SK-N-SH (cell line): Measurements from ENCODE around the gene MLLT10. TPM values are rescaled to one million over a fixed set of nuclear protein-coding genes. Genes with fewer than 3 reads are reported as not detected.

Experiments used
- CTCF ChIA-PET: fragments of 300-600, 350-600 bp; formaldehyde crosslinking; extraction: SDS; loops from one replicate; lab custom pipeline; 2021; lab: Yijun Ruan, JAX
- POLR2A ChIA-PET: fragments of 350-600 bp; sonication (Branson Sonifier 250); formaldehyde crosslinking; extraction: SDS; loops from one replicate; lab custom pipeline; 2020; ENCODE audit warnings: antibody characterized with exemption, inconsistent platforms; lab: Yijun Ruan, JAX
- DNase-seq: peaks from one replicate; pipeline ENCODE4 v3.0.0; 2012
- H2AFZ ChIP-seq: fragments of 200-600 bp; sonication (generic); 2 replicates; pipeline ENCODE4 v1.8.1; 2016; ENCODE audit warnings: antibody characterized with exemption, mild to moderate bottlenecking, low read depth
- H3F3A ChIP-seq: fragments of 200-600 bp; sonication (generic); replicated peaks from 2 replicates; pipeline ENCODE3; 2016; ENCODE audit warnings: antibody characterized with exemption, mild to moderate bottlenecking; ENCODE audit not compliant: insufficient read depth
- H3K27ac ChIP-seq, 2 experiments: fragments of 200-500 bp in 1 of 2; fragments of 200-600 bp in 1 of 2; sonication (Bioruptor generic) in 1 of 2; sonication (generic), shearing (Covaris generic) in 1 of 2; 2 replicates each; pipeline versions ENCODE4 v1.5.1 to v1.6.1; 2014 to 2016; ENCODE audit warnings: low read depth in 2 of 2, inconsistent platforms in 1 of 2, low read length in 1 of 2, mild to moderate bottlenecking in 1 of 2, mixed read lengths in 1 of 2
- H3K27me3 ChIP-seq: fragments of 200-600 bp; sonication (generic), shearing (Covaris generic); 2 replicates; pipeline ENCODE4 v1.6.1; 2016; ENCODE audit warnings: mixed run types; ENCODE audit not compliant: insufficient read depth
- H3K36me3 ChIP-seq, 2 experiments: fragments of 200-500 bp in 1 of 2; fragments of 200-600 bp in 1 of 2; sonication (Bioruptor generic) in 1 of 2; sonication (generic) in 1 of 2; replicated peaks in 1 of 2; 2 replicates each; pipeline versions ENCODE3 to v1.5.1; 2014 to 2016; ENCODE audit warnings: low read length in 1 of 2, mild to moderate bottlenecking in 1 of 2; ENCODE audit not compliant: insufficient read depth in 2 of 2, control insufficient read depth in 1 of 2
- H3K4me1 ChIP-seq, 2 experiments: fragments of 200-500 bp in 1 of 2; fragments of 200-600 bp in 1 of 2; sonication (Bioruptor generic) in 1 of 2; sonication (generic), shearing (Covaris generic) in 1 of 2; 2 replicates each; pipeline versions ENCODE4 v1.5.1 to v1.6.1; 2014 to 2016; ENCODE audit warnings: low read depth in 1 of 2, low read length in 1 of 2, mixed run types in 1 of 2; ENCODE audit not compliant: insufficient read depth in 2 of 2, control insufficient read depth in 1 of 2
- H3K4me2 ChIP-seq: fragments of 200-600 bp; sonication (generic), shearing (Covaris generic); 2 replicates; pipeline ENCODE4 v1.6.1; 2017; ENCODE audit warnings: mixed run types
- H3K4me3 ChIP-seq, 2 experiments: fragments of 200-500 bp in 1 of 2; fragments of 200-600 bp in 1 of 2; sonication (Bioruptor generic) in 1 of 2; sonication (generic), shearing (Covaris generic) in 1 of 2; 2 replicates each; pipeline versions ENCODE4 v1.5.1 to v1.8.1; 2014 to 2016; ENCODE audit warnings: low read depth in 2 of 2, inconsistent platforms in 1 of 2, low read length in 1 of 2, mild to moderate bottlenecking in 1 of 2, mixed read lengths in 1 of 2, moderate library complexity in 1 of 2
- H3K79me2 ChIP-seq: fragments of 200-600 bp; sonication (generic); 2 replicates; pipeline ENCODE4 v1.8.1; 2017; ENCODE audit warnings: mild to moderate bottlenecking; ENCODE audit not compliant: insufficient read depth
- H3K9ac ChIP-seq: fragments of 200-600 bp; sonication (generic); 2 replicates; pipeline ENCODE4 v1.6.1; 2017; ENCODE audit warnings: mixed run types
- H3K9me2 ChIP-seq: fragments of 200-600 bp; sonication (generic); 2 replicates; pipeline ENCODE4 v1.6.1; 2017; ENCODE audit warnings: mixed run types
- H3K9me3 ChIP-seq: fragments of 200-600 bp; sonication (generic); 2 replicates; pipeline ENCODE4 v1.6.1; 2017; ENCODE audit warnings: mixed run types, mild to moderate bottlenecking, moderate library complexity
- H4K20me1 ChIP-seq: fragments of 200-600 bp; sonication (generic); 2 replicates; pipeline ENCODE4 v1.6.1; 2017; ENCODE audit warnings: mild to moderate bottlenecking, mixed run types; ENCODE audit not compliant: insufficient read depth
- CHD2 ChIP-seq: fragments of 150-350 bp; IDR thresholded peaks from 2 replicates; pipeline ENCODE4 v1.6.1; 2018; ENCODE audit warnings: low read length; ENCODE audit not compliant: partially characterized antibody
- EZH2phosphoT487 ChIP-seq: fragments of 200-600 bp; sonication (generic); IDR thresholded peaks from 2 replicates; pipeline ENCODE4 v1.6.1; 2017; ENCODE audit warnings: low read depth, mixed run types, mild to moderate bottlenecking, antibody characterized with exemption, moderate library complexity, borderline replicate concordance
- FOXJ3 ChIP-seq: sonication (generic); formaldehyde crosslinking; IDR thresholded peaks from 2 replicates; pipeline ENCODE4 v1.5.1; 2020; ENCODE audit warnings: mild to moderate bottlenecking, missing genetic modification reagents
- GABPA ChIP-seq: IDR thresholded peaks from 2 replicates; pipeline ENCODE4 v1.4.0; 2012; ENCODE audit warnings: low read depth, mild to moderate bottlenecking
- JUND ChIP-seq: IDR thresholded peaks from 2 replicates; pipeline ENCODE4 v1.4.0; 2012
- MEF2A ChIP-seq: IDR thresholded peaks from 2 replicates; pipeline ENCODE4 v1.4.0; 2012; ENCODE audit warnings: low read depth, borderline replicate concordance
- MXI1 ChIP-seq: IDR thresholded peaks from 2 replicates; pipeline ENCODE4 v1.6.1; 2012; ENCODE audit warnings: mild to moderate bottlenecking, low read depth, low read length, improper control_type of control experiment
- NFIC ChIP-seq: IDR thresholded peaks from 2 replicates; pipeline ENCODE4 v1.4.0; 2012; ENCODE audit warnings: borderline replicate concordance
- NRF1 ChIP-seq: IDR thresholded peaks from 2 replicates; pipeline ENCODE4 v1.6.1; 2012; ENCODE audit warnings: low read depth, mild to moderate bottlenecking, low read length
- POLR2AphosphoS5 ChIP-seq: IDR thresholded peaks from 2 replicates; pipeline ENCODE4 v1.6.1; 2012; ENCODE audit warnings: low read depth, low read length
- RAD21 ChIP-seq: IDR thresholded peaks from 2 replicates; pipeline ENCODE4 v1.6.1; 2012; ENCODE audit warnings: mild to moderate bottlenecking, low read length
- RCOR1 ChIP-seq: fragments of 150-350 bp; IDR thresholded peaks from 2 replicates; pipeline ENCODE4 v1.6.1; 2017; ENCODE audit warnings: antibody characterized with exemption, low read length
- RFX5 ChIP-seq: IDR thresholded peaks from 2 replicates; pipeline ENCODE4 v1.6.1; 2012; ENCODE audit warnings: mild to moderate bottlenecking, improper control_type of control experiment, low read length
- RXRA ChIP-seq: IDR thresholded peaks from 2 replicates; pipeline ENCODE4 v1.4.0; 2012; ENCODE audit warnings: low read depth, mild to moderate bottlenecking, borderline replicate concordance
- SIN3A ChIP-seq: IDR thresholded peaks from 2 replicates; pipeline ENCODE4 v1.6.1; 2012; ENCODE audit warnings: low read depth, mild to moderate bottlenecking, low read length, moderate library complexity, borderline replicate concordance
- SMC3 ChIP-seq: IDR thresholded peaks from 2 replicates; pipeline ENCODE4 v1.6.1; 2012; ENCODE audit warnings: low read depth, low read length, improper control_type of control experiment
- TAF1 ChIP-seq: IDR thresholded peaks from 2 replicates; pipeline ENCODE4 v1.6.1; 2012; ENCODE audit warnings: low read depth, mild to moderate bottlenecking, low read length, moderate library complexity, borderline replicate concordance
- TCF12 ChIP-seq: IDR thresholded peaks from 2 replicates; pipeline ENCODE4 v1.4.0; 2012
- WGBS: methylation state at CpG from one replicate; pipeline ENCODE4 v1.1.6; 2017; ENCODE audit warnings: low lambda C conversion rate; 5-methylcytosine and 5-hydroxymethylcytosine counted together
- polyA plus RNA-seq, 3 experiments: library from polyadenylated mRNA; depleted of rRNA; stranded (reverse); fragments of >200 nt; gene quantifications; 2 replicates each; pipeline ENCODE4 v1.2.3, GENCODE V29; 2012
- TF ChIP-seq, protein P1 (sequence below): IDR thresholded peaks from 2 replicates; pipeline ENCODE4 v1.4.0; 2012; ENCODE audit warnings: low read depth
- TF ChIP-seq, protein P2 (sequence below): IDR thresholded peaks from 2 replicates; pipeline ENCODE4 v1.4.0; 2012; ENCODE audit warnings: low read depth, borderline replicate concordance
- TF ChIP-seq, protein P3 (sequence below): IDR thresholded peaks from 2 replicates; pipeline ENCODE4 v1.6.1; 2012; ENCODE audit warnings: mild to moderate bottlenecking, low read depth, low read length, moderate library complexity

MLLT10 gene
- polyA plus RNA-seq, 1 of the 3 experiments (the other 2 are of a cell fraction): 26.0 TPM

DNA sequence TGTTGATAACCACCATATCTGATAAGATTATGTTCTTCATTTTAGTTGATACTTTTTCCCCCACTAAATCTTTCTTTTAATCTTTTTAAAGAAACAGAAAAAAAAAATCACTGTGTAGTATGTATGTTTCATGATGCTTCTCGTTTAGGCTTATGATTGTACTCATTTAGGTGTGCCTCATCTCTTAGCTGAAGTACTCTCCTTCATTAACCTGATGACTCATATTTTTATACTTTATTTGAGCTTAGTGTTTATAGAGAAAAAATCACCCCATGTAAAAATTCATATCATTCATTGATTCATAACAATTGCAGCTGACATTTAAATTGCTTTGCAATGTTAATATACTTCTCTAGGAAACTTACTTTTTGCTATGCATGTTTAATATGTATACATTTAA is 158.9 kb downstream of the MLLT10 start:
- H3K4me2 ChIP-seq: no peak overlapping the region
- WGBS: 86% methylated on average over 1 of the region's 1 CpG
- CTCF ChIA-PET: interaction anchor here (0.6 kb wide), 1 partner anchor 17 kb away, joined by 3 read pairs; no protein-coding TSS in a partner anchor
- H3K27ac ChIP-seq: no peak overlapping the region; a peak in 1 of 4 replicates
- no peak for TF ChIP-seq TCF12
- TF ChIP-seq RXRA: no peak
- TF ChIP-seq CHD2: no peak
- TF ChIP-seq, protein P1, sequence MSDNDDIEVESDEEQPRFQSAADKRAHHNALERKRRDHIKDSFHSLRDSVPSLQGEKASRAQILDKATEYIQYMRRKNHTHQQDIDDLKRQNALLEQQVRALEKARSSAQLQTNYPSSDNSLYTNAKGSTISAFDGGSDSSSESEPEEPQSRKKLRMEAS: no peak
- TF ChIP-seq, all 33 proteins: peak for 0
- H3F3A ChIP-seq: peaks cover 4% of the 10 kb centered on the region
- no peaks in the 10 kb centered on the region for H3K9me2 ChIP-seq
- no peak overlapping the region for H3K9ac ChIP-seq
- no peaks in the 10 kb centered on the region for H3K9me3 ChIP-seq
- H2AFZ ChIP-seq: no peak overlapping the region
- H3K27me3 ChIP-seq: no peaks in the 10 kb centered on the region
- no peaks in the 10 kb centered on the region for H4K20me1 ChIP-seq
- DNase-seq: no peak
- POLR2A ChIA-PET: no interaction called here
- H3K79me2 ChIP-seq: peaks cover 34% of the 10 kb centered on the region
- no peak overlapping the region for H3K4me3 ChIP-seq
- peaks cover 22 to 39% of the 10 kb centered on the region in 2 experiments for H3K36me3 ChIP-seq
- peaks cover 0 to 6% of the 10 kb centered on the region in 2 experiments; a peak in 2 of 4 replicates for H3K4me1 ChIP-seq

DNA sequence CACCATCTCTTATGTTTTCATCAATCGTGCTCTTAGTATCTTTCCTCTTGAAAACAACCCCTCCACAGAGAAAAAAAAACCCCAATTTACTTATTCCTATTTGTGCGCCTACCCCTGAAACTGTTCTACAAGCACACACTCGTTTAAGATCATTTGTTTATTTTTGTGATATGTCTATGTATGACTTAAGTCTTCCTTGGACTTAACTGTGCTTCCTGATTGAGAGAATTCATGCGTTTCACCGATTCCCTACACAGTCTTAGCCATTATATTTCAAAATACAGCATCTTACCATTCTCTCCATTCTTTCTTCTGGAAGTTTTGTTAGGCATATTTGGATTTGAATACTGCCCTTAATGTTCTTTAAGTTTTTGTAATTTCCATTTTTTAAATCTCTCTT is 159.4 kb downstream of the MLLT10 start:
- no peak for DNase-seq
- Histone ChIP-seq H4K20me1 (no peaks in the 10 kb centered on the region), H3K4me2 (no peak overlapping the region), H3F3A (peaks cover 4% of the 10 kb centered on the region), H3K9me2 (no peaks in the 10 kb centered on the region), H3K9ac (no peak overlapping the region), H2AFZ (no peak overlapping the region), H3K4me1 (peaks cover 0 to 6% of the 10 kb centered on the region in 2 experiments; a peak in 2 of 4 replicates), H3K4me3 (no peak overlapping the region), H3K27ac (no peak overlapping the region), H3K27me3 (no peaks in the 10 kb centered on the region), H3K9me3 (no peaks in the 10 kb centered on the region), H3K36me3 (peaks cover 19 to 39% of the 10 kb centered on the region in 2 experiments), H3K79me2 (peaks cover 33% of the 10 kb centered on the region)
- TF ChIP-seq RAD21 (no peak), JUND (no peak), RFX5 (no peak), SIN3A (no peak), POLR2AphosphoS5 (no peak), MEF2A (no peak), GABPA (no peak), EZH2phosphoT487 (no peak), NFIC (no peak), NRF1 (no peak), TAF1 (no peak), SMC3 (no peak), FOXJ3 (no peak), RCOR1 (no peak), MXI1 (no peak), TCF12 (no peak)
- TF ChIP-seq, protein P2, sequence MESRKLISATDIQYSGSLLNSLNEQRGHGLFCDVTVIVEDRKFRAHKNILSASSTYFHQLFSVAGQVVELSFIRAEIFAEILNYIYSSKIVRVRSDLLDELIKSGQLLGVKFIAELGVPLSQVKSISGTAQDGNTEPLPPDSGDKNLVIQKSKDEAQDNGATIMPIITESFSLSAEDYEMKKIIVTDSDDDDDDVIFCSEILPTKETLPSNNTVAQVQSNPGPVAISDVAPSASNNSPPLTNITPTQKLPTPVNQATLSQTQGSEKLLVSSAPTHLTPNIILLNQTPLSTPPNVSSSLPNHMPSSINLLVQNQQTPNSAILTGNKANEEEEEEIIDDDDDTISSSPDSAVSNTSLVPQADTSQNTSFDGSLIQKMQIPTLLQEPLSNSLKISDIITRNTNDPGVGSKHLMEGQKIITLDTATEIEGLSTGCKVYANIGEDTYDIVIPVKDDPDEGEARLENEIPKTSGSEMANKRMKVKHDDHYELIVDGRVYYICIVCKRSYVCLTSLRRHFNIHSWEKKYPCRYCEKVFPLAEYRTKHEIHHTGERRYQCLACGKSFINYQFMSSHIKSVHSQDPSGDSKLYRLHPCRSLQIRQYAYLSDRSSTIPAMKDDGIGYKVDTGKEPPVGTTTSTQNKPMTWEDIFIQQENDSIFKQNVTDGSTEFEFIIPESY: no peak
- TF ChIP-seq, protein P3, sequence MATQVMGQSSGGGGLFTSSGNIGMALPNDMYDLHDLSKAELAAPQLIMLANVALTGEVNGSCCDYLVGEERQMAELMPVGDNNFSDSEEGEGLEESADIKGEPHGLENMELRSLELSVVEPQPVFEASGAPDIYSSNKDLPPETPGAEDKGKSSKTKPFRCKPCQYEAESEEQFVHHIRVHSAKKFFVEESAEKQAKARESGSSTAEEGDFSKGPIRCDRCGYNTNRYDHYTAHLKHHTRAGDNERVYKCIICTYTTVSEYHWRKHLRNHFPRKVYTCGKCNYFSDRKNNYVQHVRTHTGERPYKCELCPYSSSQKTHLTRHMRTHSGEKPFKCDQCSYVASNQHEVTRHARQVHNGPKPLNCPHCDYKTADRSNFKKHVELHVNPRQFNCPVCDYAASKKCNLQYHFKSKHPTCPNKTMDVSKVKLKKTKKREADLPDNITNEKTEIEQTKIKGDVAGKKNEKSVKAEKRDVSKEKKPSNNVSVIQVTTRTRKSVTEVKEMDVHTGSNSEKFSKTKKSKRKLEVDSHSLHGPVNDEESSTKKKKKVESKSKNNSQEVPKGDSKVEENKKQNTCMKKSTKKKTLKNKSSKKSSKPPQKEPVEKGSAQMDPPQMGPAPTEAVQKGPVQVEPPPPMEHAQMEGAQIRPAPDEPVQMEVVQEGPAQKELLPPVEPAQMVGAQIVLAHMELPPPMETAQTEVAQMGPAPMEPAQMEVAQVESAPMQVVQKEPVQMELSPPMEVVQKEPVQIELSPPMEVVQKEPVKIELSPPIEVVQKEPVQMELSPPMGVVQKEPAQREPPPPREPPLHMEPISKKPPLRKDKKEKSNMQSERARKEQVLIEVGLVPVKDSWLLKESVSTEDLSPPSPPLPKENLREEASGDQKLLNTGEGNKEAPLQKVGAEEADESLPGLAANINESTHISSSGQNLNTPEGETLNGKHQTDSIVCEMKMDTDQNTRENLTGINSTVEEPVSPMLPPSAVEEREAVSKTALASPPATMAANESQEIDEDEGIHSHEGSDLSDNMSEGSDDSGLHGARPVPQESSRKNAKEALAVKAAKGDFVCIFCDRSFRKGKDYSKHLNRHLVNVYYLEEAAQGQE: no peak
- ChIA-PET POLR2A (no interaction called here), CTCF (interaction anchor here (0.6 kb wide), 1 partner anchor 17 kb away, joined by 3 read pairs; no protein-coding TSS in a partner anchor)
- 94% methylated on average over 5 of the region's 5 CpGs for WGBS
